NCI-H2196 treated with DMSO at 0.1 percent for 48 hours (cell line): ENCODE measurements around the gene NFIC.
"Not testable (repeated sequence)": the region's sequence is repeated elsewhere in the genome, so short reads cannot be mapped to it uniquely, and the experiment has no call there.

ENCODE experiments used
- DNase-seq: peaks from one replicate; lab custom pipeline; 2025; ENCODE audit not compliant: unreplicated experiment; lab: John Stamatoyannopoulos, UW

Gene NFIC

GRCh38 chr19:3506384-3507340, 140.3 kb downstream of the NFIC start:
- DNase-seq = no peak

- peak; percentile 17 for DNase-seq
These were observed 141.2 kb downstream of the NFIC start for GRCh38 chr19:3507371-3508120.

GRCh38 chr19:3508121-3508661, 141.8 kb downstream of the NFIC start:
- not testable (repeated sequence) for DNase-seq

- no peak for DNase-seq
These were observed 142.6 kb downstream of the NFIC start for GRCh38 chr19:3508771-3509535.

GRCh38 chr19:3509566-3509989, 143.2 kb downstream of the NFIC start:
- DNase-seq = no peak

- DNase-seq = no peak
These were observed 144.3 kb downstream of the NFIC start for GRCh38 chr19:3510727-3511126.

GRCh38 chr19:3511506-3512251, 145.3 kb downstream of the NFIC start:
- DNase-seq = no peak

- DNase-seq = no peak
These were observed 146.3 kb downstream of the NFIC start for GRCh38 chr19:3512562-3513228.

GRCh38 chr19:3513229-3514140, 147.1 kb downstream of the NFIC start:
- no peak for DNase-seq

GRCh38 chr19:3514930-3515329, 148.5 kb downstream of the NFIC start:
- DNase-seq = no peak

- DNase-seq = no peak
These were observed 149.6 kb downstream of the NFIC start for GRCh38 chr19:3515891-3516422.

- DNase-seq = peak; percentile 88
These were observed 150.4 kb downstream of the NFIC start for GRCh38 chr19:3516675-3517207.

GRCh38 chr19:3517638-3518037, 151.3 kb downstream of the NFIC start:
- DNase-seq = no peak

GRCh38 chr19:3518255-3518654, 151.9 kb downstream of the NFIC start:
- no peak for DNase-seq

- no peak for DNase-seq
These were observed 152.3 kb downstream of the NFIC start for GRCh38 chr19:3518659-3519058.
